Small intestine (tissue), 7 donors: ENCODE measurements around the gene NEK10. TPM values are rescaled to one million over a fixed set of nuclear protein-coding genes. Genes with fewer than 3 reads are reported as not detected.

Experiments
- DNase-seq, 2 donors: peaks; one replicate each; pipeline versions ENCODE4 v3.0.0 to v3.0.0-alpha.2; 2013
- FAIRE-seq: peaks from 2 replicates; lab custom pipeline; 2012; peaks lifted over from hg19 to GRCh38; lab: Jason Lieb, UNC
- H3K27ac ChIP-seq, 3 donors: one replicate each; pipeline ENCODE4 v1.5.1; 2013; ENCODE audit warnings: low read length in 2 of 3, mild to moderate bottlenecking in 2 of 3, control low read depth in 1 of 3, inconsistent platforms in 1 of 3, low read depth in 1 of 3, moderate library complexity in 1 of 3
- H3K27me3 ChIP-seq, 3 donors: one replicate each; pipeline ENCODE4 v1.6.1; 2013; ENCODE audit warnings: low read length in 3 of 3, inconsistent platforms in 1 of 3; ENCODE audit not compliant: control insufficient read depth in 3 of 3, insufficient read depth in 3 of 3
- H3K36me3 ChIP-seq, 3 donors: one replicate each; pipeline ENCODE4 v1.6.1; 2013; ENCODE audit warnings: low read length in 3 of 3, inconsistent platforms in 1 of 3, low read depth in 1 of 3, mild to moderate bottlenecking in 1 of 3, moderate library complexity in 1 of 3; ENCODE audit not compliant: control insufficient read depth in 3 of 3, insufficient read depth in 2 of 3
- H3K4me1 ChIP-seq, 3 donors: one replicate each; pipeline ENCODE4 v1.6.1; 2013; ENCODE audit warnings: low read length in 2 of 3, inconsistent platforms in 1 of 3, low read depth in 1 of 3, mild to moderate bottlenecking in 1 of 3, moderate library complexity in 1 of 3; ENCODE audit not compliant: control insufficient read depth in 3 of 3, insufficient read depth in 2 of 3
- H3K4me3 ChIP-seq, 3 donors: one replicate each; pipeline ENCODE4 v1.5.1; 2013; ENCODE audit warnings: low read length in 3 of 3, control low read depth in 1 of 3, inconsistent platforms in 1 of 3, low read depth in 1 of 3, mild to moderate bottlenecking in 1 of 3, moderate library complexity in 1 of 3
- H3K9me3 ChIP-seq, 2 donors: one replicate each; pipeline ENCODE4 v1.6.1; 2013; ENCODE audit warnings: low read depth in 1 of 2, low read length in 1 of 2; ENCODE audit not compliant: control insufficient read depth in 2 of 2, insufficient read depth in 1 of 2
- WGBS, 3 donors: extraction: QIAGEN DNeasy Blood & Tissue Kit; methylation state at CpG; one replicate each; pipeline ENCODE4 v1.1.7; 2013; 5-methylcytosine and 5-hydroxymethylcytosine counted together
- polyA plus RNA-seq, 4 donors: library from polyadenylated mRNA; stranded (reverse) in 3 of 4; unstranded in 1 of 4; fragments of 200-250 nt in 3 of 4; fragments of 120-200 nt in 1 of 4; gene quantifications; one replicate each; pipeline versions ENCODE4 v1.2.1 to v1.2.3, GENCODE V29; 2013
- donor health status: healthy with polysubstance abuse.
- donor health status: control.
- donor health status: control.
- donor health status: Bipolar disorder and iron deficiency.
- donor health status: healthy.

NEK10 gene
- polyA plus RNA-seq, 4 donors = 0.30 to 3.6 (median 0.67) TPM

GRCh38 chr3:27208961-27209616 is 160.1 kb downstream of the NEK10 start:
- DNase-seq (no peak), FAIRE-seq (no peak)
- Histone ChIP-seq H3K9me3 (no peaks in the 10 kb centered on the region), H3K4me3 (no peak overlapping the region), H3K27ac (no peak overlapping the region), H3K4me1 (no peaks in the 10 kb centered on the region), H3K36me3 (no peaks in the 10 kb centered on the region), H3K27me3 (no peaks in the 10 kb centered on the region)
- WGBS, 3 donors = 69 to 86% (median 80%) methylated on average over 2 of the region's 2 CpGs

GRCh38 chr3:27202959-27203358 is 166.2 kb downstream of the NEK10 start:
- FAIRE-seq = no peak
- WGBS, 3 donors = 62 to 93% (median 70%) methylated on average over 1 of the region's 1 CpG
- no peaks in the 10 kb centered on the region for H3K36me3 ChIP-seq
- no peaks in the 10 kb centered on the region for H3K27me3 ChIP-seq
- no peak overlapping the region for H3K27ac ChIP-seq
- no peak for DNase-seq
- no peak overlapping the region for H3K4me3 ChIP-seq
- H3K9me3 ChIP-seq = no peaks in the 10 kb centered on the region
- H3K4me1 ChIP-seq = peaks cover 0 to 6% (median 0%) of the 10 kb centered on the region in 3 donors

- no peak for FAIRE-seq
- WGBS, 3 donors = 22 to 69% (median 28%) methylated on average over 5 of the region's 5 CpGs
- Histone ChIP-seq H3K36me3 (no peaks in the 10 kb centered on the region), H3K27ac (no peak overlapping the region), H3K4me1 (peaks cover 0 to 6% (median 0%) of the 10 kb centered on the region in 3 donors), H3K9me3 (no peaks in the 10 kb centered on the region), H3K4me3 (no peak overlapping the region), H3K27me3 (no peaks in the 10 kb centered on the region)
- peak; percentile 62 to 71 for DNase-seq
Observed at GRCh38 chr3:27201492-27201891, 167.7 kb downstream of the NEK10 start.

GRCh38 chr3:27200721-27201489 is 168.3 kb downstream of the NEK10 start:
- Histone ChIP-seq H3K36me3 (no peaks in the 10 kb centered on the region), H3K4me1 (peaks cover 0 to 6% (median 0%) of the 10 kb centered on the region in 3 donors), H3K4me3 (no peak overlapping the region), H3K27ac (no peak overlapping the region), H3K9me3 (no peaks in the 10 kb centered on the region), H3K27me3 (no peaks in the 10 kb centered on the region)
- WGBS, 3 donors = 18 to 46% (median 42%) methylated on average over 2 of the region's 2 CpGs
- DNase-seq (peak in 1 of 2 donors; percentile 39), FAIRE-seq (no peak)

GRCh38 chr3:27194861-27195483 is 174.2 kb downstream of the NEK10 start:
- no peak overlapping the region for H3K4me3 ChIP-seq
- no peak overlapping the region for H3K27ac ChIP-seq
- H3K36me3 ChIP-seq = no peaks in the 10 kb centered on the region
- no peaks in the 10 kb centered on the region for H3K9me3 ChIP-seq
- H3K27me3 ChIP-seq = no peaks in the 10 kb centered on the region
- no peaks in the 10 kb centered on the region for H3K4me1 ChIP-seq
- 0 to 20% (median 6%) methylated on average over 1 of the region's 1 CpG for WGBS, 3 donors
- FAIRE-seq (peak; percentile 30), DNase-seq (no peak)

- no peak for DNase-seq
- no peaks in the 10 kb centered on the region for H3K9me3 ChIP-seq
- H3K4me1 ChIP-seq = no peaks in the 10 kb centered on the region
- H3K27me3 ChIP-seq = no peaks in the 10 kb centered on the region
- H3K36me3 ChIP-seq = no peaks in the 10 kb centered on the region
- H3K4me3 ChIP-seq = no peak overlapping the region
- H3K27ac ChIP-seq = no peak overlapping the region
- FAIRE-seq = no peak
- 78 to 90% (median 82%) methylated on average over 2 of the region's 2 CpGs for WGBS, 3 donors
Observed at GRCh38 chr3:27193056-27193455, 176.1 kb downstream of the NEK10 start.

- H3K27me3 ChIP-seq = no peaks in the 10 kb centered on the region
- H3K36me3 ChIP-seq = no peaks in the 10 kb centered on the region
- no peaks in the 10 kb centered on the region for H3K4me1 ChIP-seq
- WGBS, 3 donors = 82 to 95% (median 86%) methylated on average over 5 of the region's 5 CpGs
- H3K4me3 ChIP-seq = no peak overlapping the region
- no peak for FAIRE-seq
- no peak overlapping the region for H3K27ac ChIP-seq
- no peak for DNase-seq
- H3K9me3 ChIP-seq = no peaks in the 10 kb centered on the region
Observed at GRCh38 chr3:27186013-27186412, 183.2 kb downstream of the NEK10 start.

- WGBS, 3 donors = 62 to 75% (median 72%) methylated on average over 2 of the region's 2 CpGs
- H3K9me3 ChIP-seq = no peaks in the 10 kb centered on the region
- H3K27me3 ChIP-seq = no peaks in the 10 kb centered on the region
- H3K4me1 ChIP-seq = no peaks in the 10 kb centered on the region
- no peak for FAIRE-seq
- no peak for DNase-seq
- H3K27ac ChIP-seq = no peak overlapping the region
- no peak overlapping the region for H3K4me3 ChIP-seq
- H3K36me3 ChIP-seq = no peaks in the 10 kb centered on the region
Observed at GRCh38 chr3:27185231-27185989, 183.8 kb downstream of the NEK10 start.
